Measurements from ENCODE around the gene TTLL5. TPM values are rescaled to one million over a fixed set of nuclear protein-coding genes. Genes with fewer than 3 reads are reported as not detected.

TTLL5 gene
- total RNA-seq, 4 donors from 2014 or later = 15.7 to 46.2 (median 24.1) TPM

GRCh38 chr14:75700295-75700694, 39.2 kb downstream of the TTLL5 start:
- TF ChIP-seq CTCF (IDR thresholded peaks at IDR 0.05; ENCODE audit: low read depth) = no peak

GRCh38 chr14:75702122-75702521, 41.1 kb downstream of the TTLL5 start:
- no peak for TF ChIP-seq CTCF (IDR thresholded peaks at IDR 0.05; ENCODE audit: low read depth)

DNA sequence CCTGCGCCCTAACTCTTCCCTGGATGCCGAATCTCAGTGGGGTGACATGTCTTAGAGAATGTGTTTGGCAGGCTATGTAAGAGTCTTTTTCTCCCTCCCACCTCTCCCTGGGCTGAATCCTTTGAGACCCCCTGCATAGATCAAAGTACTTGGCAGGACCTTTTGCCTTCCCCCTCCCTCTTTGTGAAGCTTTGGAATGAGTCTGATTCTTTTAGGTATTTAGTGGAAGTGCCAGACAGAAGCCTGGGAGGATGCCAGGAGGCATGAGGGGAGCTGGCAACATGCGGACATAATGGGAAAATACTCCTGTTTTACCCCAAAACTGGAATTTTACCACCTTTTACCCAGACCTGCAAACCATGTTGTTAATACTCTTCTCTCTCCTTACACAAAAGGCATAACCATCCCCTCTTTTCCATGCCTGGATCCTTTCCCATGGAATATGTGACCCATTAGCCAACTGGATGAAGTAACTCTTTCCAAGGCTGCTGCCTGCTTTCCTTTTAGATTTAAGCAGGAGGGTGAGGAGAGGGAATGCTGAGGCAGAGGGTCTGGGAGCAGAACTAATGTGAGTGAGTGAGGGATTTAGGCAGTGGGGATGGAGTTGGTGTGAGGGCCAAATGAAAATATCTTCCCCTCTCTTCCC, 41.7 kb downstream of the TTLL5 start:
- TF ChIP-seq CTCF (IDR thresholded peaks at IDR 0.05; ENCODE audit: low read depth) = no peak

DNA sequence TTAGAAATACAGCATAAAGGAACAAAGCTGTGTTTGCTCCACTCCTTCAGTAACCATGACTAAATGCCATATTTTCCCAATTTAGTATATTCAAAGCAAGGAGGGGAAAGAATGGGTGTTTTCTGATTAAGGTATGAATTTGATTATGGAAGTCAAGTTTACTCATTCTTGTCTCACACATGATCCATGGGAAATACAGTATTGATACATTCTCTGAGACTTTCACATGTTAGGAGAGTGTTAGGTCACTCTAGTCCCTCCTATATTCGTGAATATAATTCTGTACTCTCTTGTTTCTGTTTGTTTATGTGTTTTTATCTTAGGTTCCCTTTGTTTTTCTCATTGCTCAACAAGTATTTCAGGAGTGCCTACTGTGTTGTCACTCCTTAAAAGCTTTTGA, 42.4 kb downstream of the TTLL5 start:
- no peak for TF ChIP-seq CTCF (IDR thresholded peaks at IDR 0.05; ENCODE audit: low read depth)

GRCh38 chr14:75705014-75705413, 44.0 kb downstream of the TTLL5 start:
- no peak for TF ChIP-seq CTCF (IDR thresholded peaks at IDR 0.05; ENCODE audit: low read depth)

GRCh38 chr14:75709207-75709812, 48.3 kb downstream of the TTLL5 start:
- TF ChIP-seq CTCF (IDR thresholded peaks at IDR 0.05; ENCODE audit: low read depth) = no peak

DNA sequence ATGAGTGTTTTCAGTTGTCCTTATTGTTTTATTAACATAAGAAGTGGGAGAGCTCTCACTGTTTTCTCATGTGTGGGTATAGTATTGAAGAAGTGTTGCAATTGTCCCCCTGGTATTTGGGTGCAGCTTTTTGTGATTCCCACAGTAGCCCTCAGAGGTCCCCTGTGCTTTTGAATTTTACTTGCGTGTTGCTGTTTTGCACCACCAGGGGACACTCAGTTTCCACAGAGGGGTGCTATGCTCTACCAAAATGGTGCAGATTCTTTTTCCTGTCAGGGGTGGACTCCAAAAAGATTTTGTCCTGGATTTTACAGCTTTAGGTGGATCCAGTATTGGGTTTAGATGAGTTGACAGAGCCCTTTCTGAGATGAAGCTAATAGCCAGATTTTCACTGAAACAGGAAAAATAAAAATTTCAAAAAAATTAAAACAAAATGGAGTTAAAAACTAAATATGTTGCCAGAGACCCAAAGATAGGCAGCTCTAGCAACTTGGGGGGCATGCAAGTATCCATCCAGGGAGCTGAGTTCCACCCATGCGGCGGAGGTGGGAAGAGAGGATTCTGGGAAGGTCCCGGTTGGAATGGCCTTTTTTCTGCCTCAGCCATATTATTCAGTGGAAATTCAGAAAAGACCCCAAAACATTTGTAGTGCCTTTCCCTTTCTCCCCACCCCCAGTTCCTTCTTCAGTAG, 50.2 kb downstream of the TTLL5 start:
- TF ChIP-seq CTCF (IDR thresholded peaks at IDR 0.05; ENCODE audit: low read depth) = no peak

Measured in subcutaneous adipose tissue (tissue), 4 donors.